ENCODE measurements around the gene TMEM164.
A peak's percentile ranks its signal among the peaks of the same experiment; 100 is the strongest.

The TMEM164 gene

GRCh38 chrX:110180928-110181310 is 178.0 kb downstream of the TMEM164 start:
- FAIRE-seq (peak; percentile 30), DNase-seq (ENCODE audit: insufficient read length) (no peak)
- TF ChIP-seq POLR2A (IDR thresholded peaks at IDR 0.05; ENCODE audit: low read depth, low read length) (no peak), POLR2AphosphoS5 (IDR thresholded peaks at IDR 0.05; ENCODE audit: low read depth, low read length) (no peak), TAF1 (IDR thresholded peaks at IDR 0.05; ENCODE audit: borderline replicate concordance, low read depth, low read length) (no peak)

GRCh38 chrX:110181459-110182137 is 178.7 kb downstream of the TMEM164 start:
- TF ChIP-seq POLR2AphosphoS5 (IDR thresholded peaks at IDR 0.05; ENCODE audit: low read depth, low read length) (no peak), TAF1 (IDR thresholded peaks at IDR 0.05; ENCODE audit: borderline replicate concordance, low read depth, low read length) (no peak), POLR2A (IDR thresholded peaks at IDR 0.05; ENCODE audit: low read depth, low read length) (no peak)
- no peak for DNase-seq (ENCODE audit: insufficient read length)
- FAIRE-seq, result no peak

GRCh38 chrX:110182362-110182761 is 179.4 kb downstream of the TMEM164 start:
- FAIRE-seq (no peak), DNase-seq (ENCODE audit: insufficient read length) (no peak)
- TF ChIP-seq POLR2AphosphoS5 (IDR thresholded peaks at IDR 0.05; ENCODE audit: low read depth, low read length) (no peak), TAF1 (IDR thresholded peaks at IDR 0.05; ENCODE audit: borderline replicate concordance, low read depth, low read length) (no peak), POLR2A (IDR thresholded peaks at IDR 0.05; ENCODE audit: low read depth, low read length) (no peak)

DNA sequence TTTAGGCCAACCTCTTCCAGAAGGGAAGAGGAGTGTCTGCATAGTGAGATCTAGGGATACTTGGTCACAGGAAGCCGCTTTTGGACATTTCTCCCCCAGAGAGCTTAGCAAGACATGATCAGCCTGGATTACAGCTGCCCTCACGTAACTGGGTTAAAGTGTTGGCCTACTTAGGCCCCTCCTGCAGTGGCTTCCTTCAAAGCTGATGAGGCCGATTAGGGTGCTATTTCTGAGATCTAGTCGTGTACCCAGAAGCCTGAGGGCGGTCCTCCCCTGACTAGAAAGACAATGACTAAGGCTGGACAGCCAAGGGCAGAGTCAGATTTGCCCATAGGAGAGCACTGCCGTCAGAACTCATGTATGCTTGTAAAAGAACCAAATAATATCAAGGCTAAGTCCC is 180.0 kb downstream of the TMEM164 start:
- no peak for TF ChIP-seq POLR2AphosphoS5 (IDR thresholded peaks at IDR 0.05; ENCODE audit: low read depth, low read length)
- no peak for FAIRE-seq

GRCh38 chrX:110183314-110183713 is 180.4 kb downstream of the TMEM164 start:
- TF ChIP-seq POLR2A (IDR thresholded peaks at IDR 0.05; ENCODE audit: low read depth, low read length) (no peak), POLR2AphosphoS5 (IDR thresholded peaks at IDR 0.05; ENCODE audit: low read depth, low read length) (no peak), TAF1 (IDR thresholded peaks at IDR 0.05; ENCODE audit: borderline replicate concordance, low read depth, low read length) (no peak)
- FAIRE-seq (peak; percentile 36), DNase-seq (ENCODE audit: insufficient read length) (no peak)

More for the DNA sequence above, 180.0 kb downstream of the TMEM164 start:
- DNase-seq (ENCODE audit: insufficient read length), result no peak

GRCh38 chrX:110188701-110189558 is 186.0 kb downstream of the TMEM164 start:
- TF ChIP-seq POLR2AphosphoS5 (IDR thresholded peaks at IDR 0.05; ENCODE audit: low read depth, low read length) (no peak), TAF1 (IDR thresholded peaks at IDR 0.05; ENCODE audit: borderline replicate concordance, low read depth, low read length) (no peak), POLR2A (IDR thresholded peaks at IDR 0.05; ENCODE audit: low read depth, low read length) (no peak)
- DNase-seq (ENCODE audit: insufficient read length) (no peak), FAIRE-seq (peak; percentile 84)

- no peak for FAIRE-seq
- TF ChIP-seq POLR2A (IDR thresholded peaks at IDR 0.05; ENCODE audit: low read depth, low read length) (no peak), TAF1 (IDR thresholded peaks at IDR 0.05; ENCODE audit: borderline replicate concordance, low read depth, low read length) (no peak), POLR2AphosphoS5 (IDR thresholded peaks at IDR 0.05; ENCODE audit: low read depth, low read length) (no peak)
- DNase-seq (ENCODE audit: insufficient read length), result no peak
These were observed 189.6 kb downstream of the TMEM164 start for GRCh38 chrX:110192516-110192915.

- DNase-seq (ENCODE audit: insufficient read length), result no peak
- TF ChIP-seq POLR2A (IDR thresholded peaks at IDR 0.05; ENCODE audit: low read depth, low read length) (no peak), TAF1 (IDR thresholded peaks at IDR 0.05; ENCODE audit: borderline replicate concordance, low read depth, low read length) (no peak), POLR2AphosphoS5 (IDR thresholded peaks at IDR 0.05; ENCODE audit: low read depth, low read length) (no peak)
- FAIRE-seq, result no peak
These were observed 192.1 kb downstream of the TMEM164 start for GRCh38 chrX:110194977-110195376.

DNA sequence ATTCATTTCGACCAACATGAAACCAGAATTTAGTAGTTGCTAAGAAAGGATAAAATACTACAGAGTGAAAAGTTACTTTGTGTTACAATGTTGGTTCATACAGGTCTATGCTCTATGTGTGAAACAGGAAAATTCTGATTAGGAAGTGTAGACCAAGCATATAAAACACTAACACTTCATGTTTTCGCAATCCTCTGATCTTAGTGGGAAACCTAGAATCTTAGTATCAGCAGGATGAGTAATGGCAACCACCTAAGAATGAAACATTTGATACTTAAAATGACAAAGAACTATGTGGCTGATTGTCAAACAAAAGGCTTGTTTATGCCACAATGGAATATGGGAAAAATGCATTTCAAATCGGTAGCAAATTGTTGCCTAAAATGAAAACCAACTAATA is 198.9 kb downstream of the TMEM164 start:
- no peak for DNase-seq (ENCODE audit: insufficient read length)
- TF ChIP-seq TAF1 (IDR thresholded peaks at IDR 0.05; ENCODE audit: borderline replicate concordance, low read depth, low read length) (no peak), POLR2A (IDR thresholded peaks at IDR 0.05; ENCODE audit: low read depth, low read length) (no peak), POLR2AphosphoS5 (IDR thresholded peaks at IDR 0.05; ENCODE audit: low read depth, low read length) (no peak)
- no peak for FAIRE-seq

DNA sequence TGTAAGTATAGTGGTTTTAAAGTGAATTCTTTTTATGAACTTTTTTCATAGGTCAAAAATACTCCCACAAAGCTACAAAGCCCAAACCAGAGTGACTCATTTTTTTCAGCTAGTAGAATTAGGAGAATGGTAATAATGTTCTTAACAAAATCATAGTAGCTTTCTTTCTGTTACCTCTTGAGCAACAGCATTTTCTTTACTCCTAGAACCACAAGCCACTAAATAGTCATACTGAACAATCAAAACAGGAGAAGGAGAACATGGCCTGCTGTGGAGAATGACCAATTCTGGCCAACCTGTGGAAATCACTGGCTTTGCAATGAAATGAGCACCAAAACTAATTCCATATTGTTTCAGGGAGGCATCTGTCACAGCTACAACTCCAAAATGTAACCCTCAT is 202.1 kb downstream of the TMEM164 start:
- no peak for TF ChIP-seq POLR2A (IDR thresholded peaks at IDR 0.05; ENCODE audit: low read depth, low read length)
- no peak for TF ChIP-seq TAF1 (IDR thresholded peaks at IDR 0.05; ENCODE audit: borderline replicate concordance, low read depth, low read length)
- no peak for TF ChIP-seq POLR2AphosphoS5 (IDR thresholded peaks at IDR 0.05; ENCODE audit: low read depth, low read length)
- no peak for DNase-seq (ENCODE audit: insufficient read length)
- FAIRE-seq, result no peak

- DNase-seq (ENCODE audit: insufficient read length) (no peak), FAIRE-seq (no peak)
- TF ChIP-seq TAF1 (IDR thresholded peaks at IDR 0.05; ENCODE audit: borderline replicate concordance, low read depth, low read length) (no peak), POLR2AphosphoS5 (IDR thresholded peaks at IDR 0.05; ENCODE audit: low read depth, low read length) (no peak), POLR2A (IDR thresholded peaks at IDR 0.05; ENCODE audit: low read depth, low read length) (no peak)
These were observed 205.2 kb downstream of the TMEM164 start for GRCh38 chrX:110208092-110208491.

All from GM12892 (cell line).